Right hindlimb (tissue), 1 donor: Measurements from ENCODE around the gene GPR142.
A peak's percentile ranks its signal among the peaks of the same experiment; 100 is the strongest.

Experiments used
- DNase-seq: peaks from one replicate; pipeline ENCODE4 v3.0.0-alpha.2; 2018

The GPR142 gene, protein sequence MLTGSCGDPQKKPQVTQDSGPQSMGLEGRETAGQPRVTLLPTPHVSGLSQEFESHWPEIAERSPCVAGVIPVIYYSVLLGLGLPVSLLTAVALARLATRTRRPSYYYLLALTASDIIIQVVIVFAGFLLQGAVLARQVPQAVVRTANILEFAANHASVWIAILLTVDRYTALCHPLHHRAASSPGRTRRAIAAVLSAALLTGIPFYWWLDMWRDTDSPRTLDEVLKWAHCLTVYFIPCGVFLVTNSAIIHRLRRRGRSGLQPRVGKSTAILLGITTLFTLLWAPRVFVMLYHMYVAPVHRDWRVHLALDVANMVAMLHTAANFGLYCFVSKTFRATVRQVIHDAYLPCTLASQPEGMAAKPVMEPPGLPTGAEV

DNA sequence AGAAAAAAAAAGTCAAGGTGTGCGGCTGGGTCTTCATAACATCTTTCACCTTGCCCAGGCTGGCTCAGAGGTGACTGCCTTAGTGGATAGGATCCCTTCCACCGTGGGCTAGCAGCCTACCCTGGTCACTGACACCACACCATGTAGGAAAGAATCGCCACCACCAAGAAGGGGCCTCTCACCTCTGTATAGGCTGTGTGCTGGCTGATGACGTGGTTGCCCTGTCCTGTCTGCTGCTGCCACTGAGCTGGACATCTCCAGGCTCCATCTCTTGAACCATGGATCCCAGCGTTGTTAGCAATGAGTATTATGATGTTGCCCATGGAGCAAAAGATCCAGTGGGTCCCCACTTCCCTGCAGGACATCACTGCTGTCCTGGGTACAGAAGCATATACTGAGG, at the start of gene GPR142:
Gene GPR142, plus strand, starts transcription at position 301 of the 400 bp plus-strand sequence. CDS start 2,035 bp downstream, outside the sequence.
- DNase-seq, result no peak

DNA sequence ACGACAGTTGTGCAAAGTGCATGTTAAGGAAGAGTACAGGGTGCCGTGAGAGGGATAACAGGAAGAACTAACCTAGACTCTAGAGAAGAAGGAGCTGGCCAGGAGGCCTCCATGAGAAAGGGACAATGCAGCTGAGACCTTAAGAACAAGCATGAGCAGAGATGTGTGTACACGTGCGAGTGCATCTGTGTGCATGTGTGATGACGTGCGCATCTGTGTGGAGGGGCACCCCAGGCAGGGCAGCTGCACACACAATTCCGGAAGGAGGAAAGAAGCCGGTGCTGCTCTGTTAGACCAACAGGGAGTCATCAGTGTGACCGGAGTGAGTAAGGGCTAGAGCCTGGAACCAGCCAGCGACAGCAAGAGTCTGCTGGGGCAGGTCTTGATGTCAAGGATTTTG, 48.9 kb upstream of the GPR142 start:
- no peak for DNase-seq

DNA sequence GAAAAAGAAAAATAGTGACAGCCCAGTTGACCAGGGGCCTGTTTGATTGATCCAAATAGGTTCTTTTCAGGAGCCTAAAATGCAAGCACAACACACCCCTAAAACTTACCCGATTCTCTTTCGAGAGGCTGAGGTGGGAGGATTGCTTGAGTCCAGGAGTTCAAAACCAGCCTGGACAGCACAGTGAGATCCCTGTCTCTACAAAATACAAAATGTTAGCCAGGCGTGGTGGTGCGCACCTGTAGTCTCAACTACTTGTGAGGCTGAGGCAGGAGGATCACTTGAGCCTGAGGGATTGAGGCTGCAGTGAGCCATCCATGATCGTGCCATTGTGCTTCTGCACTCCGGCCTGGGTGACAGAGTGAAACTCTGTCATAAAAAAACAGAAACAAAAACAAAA, 42.8 kb upstream of the GPR142 start:
- no peak for DNase-seq

DNA sequence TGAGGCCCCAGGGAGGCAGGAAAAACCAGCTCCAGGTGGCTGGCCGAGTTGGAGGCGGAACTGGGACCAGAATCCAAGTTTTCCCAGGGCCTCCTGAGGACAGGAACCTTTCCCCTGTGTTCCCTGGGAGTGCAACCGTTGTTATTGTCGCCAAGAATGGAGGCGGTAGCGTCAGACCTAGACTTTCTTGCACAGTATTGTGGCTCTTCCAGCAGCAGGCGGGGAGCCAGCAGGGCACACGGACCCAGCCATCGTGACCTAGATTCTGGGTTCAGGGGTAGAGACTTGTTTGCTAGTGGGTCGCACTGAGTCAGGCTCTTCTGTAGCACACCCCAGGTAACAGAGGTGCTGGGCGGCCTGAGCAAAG, 41.9 kb upstream of the GPR142 start:
- no peak for DNase-seq

DNA sequence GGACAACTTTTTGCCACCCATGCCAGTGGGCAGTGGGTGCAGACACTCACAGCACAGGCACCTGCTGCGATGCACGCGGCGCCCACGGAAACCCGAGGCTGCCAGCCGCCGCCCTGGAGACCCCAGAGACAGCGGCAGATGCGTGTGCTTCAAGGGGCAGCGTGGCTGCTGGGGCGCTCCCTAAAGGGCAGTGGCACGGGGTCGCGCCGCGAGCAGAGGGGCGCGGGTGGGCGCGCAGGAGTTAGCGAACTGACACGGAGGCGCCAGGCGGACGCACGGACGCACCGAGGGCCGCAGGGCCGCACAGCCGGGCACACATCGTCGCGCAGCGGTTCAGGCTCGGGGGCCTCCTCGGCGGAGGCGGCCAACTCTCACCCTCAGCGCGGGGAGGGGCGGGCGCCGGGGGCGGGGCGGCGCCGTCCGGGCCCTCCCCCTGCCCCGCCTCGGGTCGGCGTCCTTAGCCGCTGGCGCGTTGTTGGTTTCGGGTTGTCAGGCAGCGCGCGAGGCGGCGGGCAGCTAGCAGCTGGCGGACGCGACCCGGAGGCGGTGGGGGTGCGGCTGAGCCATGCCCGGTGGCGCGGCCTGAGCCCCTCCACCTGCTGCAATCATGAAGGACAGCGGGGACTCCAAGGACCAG, 41.4 kb upstream of the GPR142 start, which contains the start of gene KIF19:
Gene KIF19, plus strand, starts transcription at position 484 of the 637 bp plus-strand sequence. Its CDS starts 124 bp downstream, at position 608.
- peak; percentile 70 for DNase-seq

DNA sequence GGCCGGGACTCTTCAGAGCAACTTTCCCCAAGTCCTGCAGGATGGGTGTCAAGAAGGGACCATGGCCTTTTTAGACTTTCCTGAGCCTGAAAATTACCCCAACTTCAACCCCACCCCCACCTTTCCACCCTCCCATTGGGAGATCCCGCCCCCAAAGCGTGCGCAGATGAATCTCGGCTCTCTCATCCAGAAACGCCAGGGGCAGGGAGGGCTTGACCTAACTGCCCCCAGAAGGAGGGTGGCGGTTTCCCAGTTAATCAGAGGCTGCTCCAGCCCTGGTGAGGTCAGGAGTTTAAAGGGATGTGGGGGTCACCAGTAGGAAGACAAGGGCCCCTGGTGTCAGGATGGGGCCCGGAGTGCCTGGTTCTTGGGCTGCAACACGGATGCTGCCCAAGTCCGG, 40.8 kb upstream of the GPR142 start:
- no peak for DNase-seq

DNA sequence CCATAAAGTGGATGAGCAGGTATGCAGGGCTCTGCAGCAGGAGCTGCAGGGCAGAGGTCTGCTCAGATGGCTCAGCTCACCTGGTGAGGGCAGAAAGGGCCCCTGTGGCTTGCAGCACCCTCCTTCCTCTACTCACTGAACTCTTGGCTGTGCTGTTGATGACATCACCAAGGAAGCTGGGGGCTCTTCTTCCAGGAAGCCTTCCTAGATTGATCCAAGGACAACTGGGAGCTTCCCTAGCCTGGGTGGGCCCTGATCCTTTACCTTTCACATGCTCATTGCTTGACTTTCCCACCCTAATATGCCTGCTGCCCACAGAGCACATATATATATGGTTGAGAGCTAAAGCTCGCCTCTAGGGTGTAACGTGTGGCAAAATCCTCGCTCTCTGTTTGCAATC, 38.8 kb upstream of the GPR142 start:
- DNase-seq, result no peak

DNA sequence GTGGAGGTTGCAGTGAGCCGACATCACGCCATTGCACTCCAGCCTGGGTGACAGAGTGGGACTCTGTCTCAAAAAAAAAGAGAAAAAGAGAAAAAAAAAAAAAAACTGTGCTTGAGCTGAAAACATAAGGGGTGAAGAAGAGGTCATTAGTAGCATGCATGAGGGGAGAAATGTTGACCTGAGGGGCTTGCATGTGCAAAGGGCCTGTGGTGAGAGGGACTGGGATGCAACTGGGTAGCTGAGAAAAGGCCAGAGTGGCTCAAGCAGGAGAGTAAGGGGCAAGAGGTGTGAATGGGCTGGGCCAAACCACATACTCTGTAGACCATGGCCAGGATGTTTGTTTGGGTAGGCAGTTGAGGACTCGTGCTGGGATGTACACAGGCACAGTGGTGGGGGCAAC, 37.9 kb upstream of the GPR142 start:
- DNase-seq, result no peak

DNA sequence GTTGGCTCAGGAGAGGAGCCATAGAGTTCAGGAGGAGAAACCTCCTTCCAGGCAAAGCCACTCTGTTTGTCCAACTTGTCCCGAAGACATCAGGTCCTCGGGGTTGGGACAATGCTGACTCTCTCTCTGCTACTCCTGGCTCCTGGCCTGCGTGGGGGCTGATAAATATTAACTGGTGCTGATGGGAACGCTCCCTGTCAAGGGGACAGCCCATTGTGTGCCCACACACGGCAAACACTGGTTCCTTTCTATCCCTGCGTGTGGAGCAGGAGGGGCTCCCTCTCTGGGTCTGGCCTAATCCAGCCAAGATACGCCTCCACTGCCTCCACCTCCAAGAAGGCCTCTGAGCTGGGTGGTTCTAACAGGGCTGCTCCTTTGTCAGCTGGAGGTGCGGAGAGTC, 36.9 kb upstream of the GPR142 start:
- no peak for DNase-seq

DNA sequence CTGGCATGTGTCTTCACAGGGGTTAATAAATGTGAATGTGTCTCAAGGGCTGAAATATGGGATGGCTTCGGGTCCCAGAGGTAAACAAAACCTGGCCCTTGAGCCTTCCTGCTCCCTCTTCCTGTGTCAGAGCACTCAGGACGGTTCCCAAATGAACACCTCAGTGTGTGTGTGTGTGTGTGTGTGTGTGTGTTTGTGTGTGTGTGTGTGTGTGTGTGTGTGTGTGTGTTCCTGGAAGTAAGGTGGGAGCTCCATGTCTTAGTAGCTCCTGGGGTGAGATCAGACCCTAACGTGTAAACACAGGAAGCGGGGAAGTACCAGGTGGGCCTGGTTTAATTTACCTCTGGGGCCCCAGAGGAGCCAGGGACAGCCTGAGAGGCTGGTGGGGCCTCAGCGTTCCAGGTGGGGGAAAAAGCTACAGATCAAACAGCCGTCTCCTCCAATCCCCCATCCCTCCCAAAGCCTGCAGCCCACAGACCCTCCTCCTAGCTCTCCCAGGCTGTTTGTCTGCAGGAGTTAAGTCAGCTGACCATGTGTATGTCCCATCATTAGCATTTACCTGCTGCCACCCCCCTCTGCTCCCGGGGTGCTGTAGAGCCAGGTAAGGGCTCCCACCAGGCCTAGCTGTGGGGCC, 35.2 kb upstream of the GPR142 start:
- DNase-seq, result no peak

DNA sequence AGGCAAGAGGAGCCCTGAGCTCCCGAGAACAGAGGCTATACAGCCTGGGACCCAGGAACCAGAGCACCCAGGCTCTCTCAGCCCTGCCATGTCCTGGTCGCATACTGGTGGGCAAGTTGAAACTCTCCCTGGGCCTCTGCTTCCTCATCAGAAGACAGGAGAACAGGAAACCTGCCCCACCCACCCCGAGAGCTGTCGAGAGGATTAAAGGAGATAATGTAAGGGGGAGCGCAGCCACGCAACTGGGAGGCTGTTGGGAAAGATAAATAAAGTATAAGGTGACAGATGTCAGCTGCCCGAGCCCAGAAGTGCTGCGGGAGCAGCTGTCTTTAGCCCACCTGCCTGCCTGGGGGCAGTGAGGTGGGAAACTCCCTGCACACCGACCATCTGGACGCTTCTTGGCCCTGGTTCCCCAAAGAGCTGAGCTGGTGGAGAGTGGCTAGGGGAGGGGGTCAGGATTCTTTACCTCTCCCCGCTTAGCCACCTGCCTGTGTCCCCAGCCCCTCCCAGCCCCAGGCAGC, 34.5 kb upstream of the GPR142 start:
- no peak for DNase-seq

DNA sequence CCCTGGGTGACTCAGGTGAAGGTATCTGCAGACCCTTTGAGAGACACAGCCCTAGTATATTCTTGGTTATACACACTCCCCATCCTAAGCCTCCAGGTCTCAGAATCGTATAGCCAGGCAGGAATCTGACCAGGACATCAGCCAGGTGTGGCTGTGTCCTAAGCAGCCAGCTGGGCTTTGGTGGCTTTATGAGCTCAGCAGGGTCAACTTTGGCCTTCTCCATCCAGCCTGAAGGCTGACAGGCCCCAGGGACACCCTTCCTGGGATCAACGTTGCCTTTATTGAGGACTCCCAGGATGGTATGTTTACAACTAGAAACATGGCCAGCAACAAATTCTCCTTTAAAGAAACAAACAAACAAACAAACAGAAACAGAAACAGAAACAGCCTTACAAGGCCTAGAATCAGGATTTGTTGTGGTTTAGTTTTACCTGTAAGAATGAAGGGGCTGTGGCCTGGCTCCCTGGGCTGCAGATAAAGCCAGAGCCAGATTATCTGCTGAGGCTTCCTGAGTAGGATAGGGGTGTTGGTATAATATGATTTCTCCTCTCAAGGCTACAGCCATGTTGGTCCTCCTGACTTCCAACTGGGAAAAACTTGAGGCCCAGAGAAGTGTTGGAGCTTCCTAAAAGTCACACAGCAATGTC, 32.8 kb upstream of the GPR142 start:
- no peak for DNase-seq

DNA sequence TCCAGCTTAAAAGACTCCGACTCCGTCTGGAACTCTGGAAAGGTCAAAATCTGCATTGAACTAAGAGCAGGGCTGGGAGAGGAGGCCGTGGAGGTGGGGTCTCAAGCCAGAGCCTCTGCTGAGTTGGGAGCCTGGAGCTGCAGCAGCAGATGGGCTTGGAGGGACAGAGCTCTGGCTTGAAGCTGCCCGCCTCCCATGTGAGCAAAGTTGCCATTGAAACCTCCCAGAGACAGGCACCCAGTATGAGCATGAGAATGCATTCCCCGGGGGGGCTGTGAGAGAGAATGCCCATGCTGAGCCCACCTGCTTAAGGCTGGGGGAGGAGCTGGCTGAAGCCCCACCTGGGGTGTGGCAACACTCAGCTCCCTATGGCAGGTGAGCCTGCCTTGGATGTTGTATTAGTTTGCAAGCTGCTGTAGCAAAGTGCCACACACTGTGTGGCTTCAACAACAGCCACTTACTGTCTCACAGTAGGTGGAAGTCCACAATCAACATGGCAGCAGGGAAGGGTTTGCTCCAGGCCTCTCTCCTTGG, 31.7 kb upstream of the GPR142 start:
- no peak for DNase-seq

DNA sequence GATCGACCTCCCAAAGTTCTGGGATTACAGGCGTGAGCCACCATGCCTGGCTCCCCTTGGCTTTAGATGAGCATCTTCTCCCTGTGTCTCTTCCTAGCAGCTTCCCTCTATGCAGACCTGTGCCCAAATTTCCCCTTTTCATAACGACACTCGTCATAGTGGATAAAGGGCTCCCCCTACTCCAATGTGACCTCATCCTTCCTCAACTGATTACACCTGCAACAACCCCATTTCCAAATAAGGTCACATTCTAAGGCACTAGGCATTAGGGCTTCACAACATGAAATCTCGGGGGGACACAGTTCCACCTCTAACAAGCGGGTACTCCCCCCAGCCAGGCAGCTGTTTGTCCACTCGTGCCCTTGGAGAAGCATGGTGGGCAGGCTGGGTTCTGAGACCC, 31.0 kb upstream of the GPR142 start:
- DNase-seq, result no peak

DNA sequence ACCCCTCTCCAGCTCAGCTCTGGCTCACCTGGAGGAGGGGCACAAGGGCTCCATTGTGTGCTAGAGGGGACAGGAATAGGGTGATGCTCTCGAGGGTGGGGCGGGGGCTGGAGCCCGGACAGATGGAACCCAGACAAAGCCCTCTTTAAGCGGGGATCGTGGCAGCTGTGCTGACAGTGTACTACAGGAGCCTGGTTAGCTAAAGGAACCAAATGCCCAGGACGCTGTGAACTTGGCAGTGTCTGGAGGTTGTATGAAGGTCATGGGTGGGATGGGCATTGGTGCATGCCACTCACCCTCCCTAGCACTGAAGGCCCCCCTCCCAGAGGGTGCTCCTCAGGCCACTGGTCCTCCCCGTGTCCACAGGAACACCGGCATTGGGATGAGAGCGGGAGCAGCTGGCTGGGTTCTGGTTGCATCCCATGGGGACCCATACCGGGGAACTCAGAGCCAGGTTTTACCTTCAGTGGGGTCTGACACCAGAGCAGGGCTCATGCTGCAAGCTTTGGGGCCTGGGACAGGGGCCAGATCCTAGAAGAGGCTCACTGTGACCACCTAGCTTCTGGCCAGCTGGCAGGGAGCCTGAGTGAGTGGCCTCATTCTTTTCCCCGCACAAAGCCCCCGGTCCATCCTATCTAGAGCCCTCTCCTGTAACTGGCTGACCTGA, 29.3 kb upstream of the GPR142 start:
- DNase-seq, result peak; percentile 52

DNA sequence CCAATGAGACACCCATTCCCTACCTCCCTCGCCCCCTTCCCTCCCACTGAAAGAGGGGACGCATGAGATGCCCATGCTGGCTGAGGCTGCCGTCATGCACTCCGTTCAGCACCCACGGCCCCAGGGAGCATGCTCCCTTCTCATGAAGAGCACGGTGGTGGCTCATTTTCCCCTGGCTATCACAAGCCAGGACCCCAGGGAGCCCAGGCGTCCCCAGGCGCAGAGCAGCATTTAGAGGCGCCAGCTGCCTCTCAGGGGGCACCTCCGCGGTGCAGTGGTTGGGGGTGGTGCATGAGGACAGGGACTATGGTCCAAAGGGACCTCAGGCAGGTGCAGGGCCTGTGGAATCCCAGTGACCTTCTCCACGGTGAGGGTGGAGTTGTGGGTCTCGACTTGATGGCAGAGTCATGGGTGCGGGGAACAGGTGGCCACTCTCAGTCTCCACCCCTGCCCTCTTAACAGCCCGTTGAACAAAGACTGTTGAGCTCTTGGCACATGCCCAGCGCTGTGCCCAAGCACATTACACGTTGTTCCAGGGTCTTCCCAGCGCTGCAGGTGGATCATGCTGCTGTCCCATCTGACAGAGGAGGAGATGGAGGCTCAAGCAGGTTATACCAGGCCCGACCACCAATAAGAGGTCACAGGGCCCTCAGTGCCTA, 27.6 kb upstream of the GPR142 start:
- no peak for DNase-seq

DNA sequence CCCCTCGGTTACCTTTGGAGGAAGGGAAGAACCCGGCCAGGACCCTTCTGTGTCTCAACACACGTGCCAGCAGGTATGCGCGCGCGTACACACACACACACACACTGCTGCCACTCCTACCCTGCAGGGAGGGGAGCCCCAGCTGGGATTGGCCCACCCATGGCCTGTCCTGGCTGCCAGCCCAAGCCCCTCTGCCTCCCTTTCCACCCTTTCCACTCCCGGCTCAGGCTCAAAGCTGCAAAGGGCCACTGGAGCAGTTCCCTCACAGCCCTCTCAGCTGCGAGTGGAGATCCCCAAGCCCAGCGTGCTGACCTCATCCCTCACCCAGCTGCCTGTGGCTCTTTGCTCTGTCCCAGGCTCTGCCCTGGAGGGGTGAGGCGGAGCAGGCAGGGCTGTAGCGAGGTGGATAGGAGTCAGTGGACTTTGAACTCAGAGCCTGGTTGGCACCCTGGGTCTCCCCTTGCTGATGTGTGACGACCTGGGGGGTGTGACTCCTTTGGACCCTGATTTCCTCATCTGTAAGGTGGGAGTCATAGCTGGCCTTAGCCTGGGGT, 26.8 kb upstream of the GPR142 start:
- DNase-seq, result no peak

DNA sequence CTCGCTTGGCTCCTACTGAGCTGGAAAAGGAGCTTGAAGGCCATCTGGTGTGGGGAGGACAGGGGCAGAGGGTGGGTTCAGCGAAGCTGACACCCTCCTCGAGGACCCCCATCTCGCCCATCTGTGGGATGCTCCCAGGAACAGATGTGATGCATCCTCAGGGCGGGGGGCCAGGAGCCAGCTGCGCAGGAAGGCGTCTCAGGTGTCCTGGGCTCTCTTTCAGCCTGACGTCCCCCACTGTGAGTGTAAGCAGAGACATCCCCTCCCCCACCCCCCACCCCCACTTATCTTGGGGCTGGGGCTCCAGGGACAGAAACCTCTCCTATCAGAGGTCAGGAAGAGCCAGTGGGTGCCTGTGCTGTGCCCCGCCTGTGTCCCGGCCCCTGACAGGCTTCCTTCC, 25.1 kb upstream of the GPR142 start:
- DNase-seq, result no peak

DNA sequence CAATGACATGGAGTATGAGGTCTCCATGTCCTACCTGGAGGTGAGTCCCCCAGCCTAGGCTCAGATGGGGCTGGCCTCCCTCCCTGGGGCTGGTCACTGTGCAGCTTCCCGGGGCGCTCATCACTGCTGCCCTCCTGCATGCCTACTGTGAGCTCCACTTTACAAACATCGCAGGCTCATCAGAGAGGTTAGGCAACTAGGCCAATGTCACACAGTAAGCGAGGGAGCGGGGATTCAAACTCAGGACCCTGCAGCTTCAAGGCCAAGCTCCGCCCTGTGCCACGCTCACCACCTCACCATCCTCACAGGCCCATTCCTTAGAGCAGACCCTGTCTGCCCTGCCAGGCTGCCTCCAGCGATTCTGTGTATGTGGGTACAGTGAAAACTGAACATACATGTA, 24.2 kb upstream of the GPR142 start:
- no peak for DNase-seq

DNA sequence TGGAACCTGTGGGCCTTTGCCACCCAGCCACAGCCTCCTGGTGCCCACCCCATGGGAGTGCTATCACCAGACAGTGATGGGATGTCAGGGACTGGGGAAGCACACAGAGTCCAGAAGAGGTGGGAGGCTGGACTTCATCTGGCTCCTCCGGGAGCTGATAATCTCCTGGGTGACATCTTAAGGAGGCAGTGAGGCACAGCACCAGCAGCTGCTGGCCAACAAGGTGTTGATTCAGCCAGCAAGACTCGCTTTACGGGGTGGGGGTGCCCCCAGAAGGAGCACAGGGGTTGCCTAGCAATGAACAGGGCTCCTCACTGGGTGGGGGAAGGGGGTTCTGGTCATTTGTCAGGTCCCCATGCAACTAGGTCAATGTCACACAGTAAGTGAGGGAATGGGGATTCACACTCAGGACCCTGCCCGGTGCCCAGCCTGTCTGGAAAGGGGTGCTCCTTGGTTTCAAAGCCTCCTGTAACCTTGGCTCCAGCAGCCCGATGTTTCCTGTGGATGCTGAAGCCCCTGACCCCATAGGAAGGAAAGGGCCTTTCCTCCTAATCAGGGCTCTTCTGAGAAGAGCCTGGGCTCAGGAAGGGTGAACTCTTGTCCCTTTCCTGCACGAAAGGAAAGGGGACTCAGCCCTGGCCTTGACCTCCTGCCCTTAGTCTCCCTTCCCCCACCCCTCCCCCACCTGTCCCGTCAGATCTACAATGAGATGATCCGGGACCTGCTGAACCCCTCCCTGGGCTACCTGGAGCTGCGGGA, 23.6 kb upstream of the GPR142 start:
- no peak for DNase-seq

DNA sequence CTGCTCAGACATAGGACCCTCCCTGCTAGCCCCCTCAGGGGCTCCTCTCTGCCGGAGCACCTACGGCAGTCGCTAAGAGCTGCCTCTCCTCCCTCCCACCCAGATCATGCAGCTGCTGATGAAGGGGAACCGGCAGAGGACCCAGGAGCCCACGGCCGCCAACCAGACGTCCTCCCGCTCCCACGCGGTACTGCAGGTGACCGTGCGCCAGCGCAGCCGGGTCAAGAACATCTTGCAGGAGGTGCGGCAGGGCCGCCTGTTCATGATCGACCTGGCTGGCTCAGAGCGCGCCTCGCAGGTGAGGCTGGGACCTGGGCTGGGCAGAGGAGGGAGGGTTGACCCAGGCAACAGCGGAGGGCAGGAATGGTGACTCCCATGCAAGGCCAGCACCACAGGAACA, 22.6 kb upstream of the GPR142 start:
- no peak for DNase-seq
